HG02678 (cell line): Measurements from ENCODE around the gene CFAP57.

Source experiments
- ATAC-seq: cut with Tn5 transposase; IDR thresholded peaks from one replicate; pipeline ENCODE4 v1.9.1; 2021; ENCODE audit warnings: mild to moderate bottlenecking, moderate library complexity; ENCODE audit not compliant: unreplicated experiment

The CFAP57 gene

GRCh38 chr1:43252225-43252624, 80.1 kb downstream of the CFAP57 start:
- ATAC-seq: no peak

- no peak for ATAC-seq
Measured at GRCh38 chr1:43253173-43253572, 81.0 kb downstream of the CFAP57 start.

DNA sequence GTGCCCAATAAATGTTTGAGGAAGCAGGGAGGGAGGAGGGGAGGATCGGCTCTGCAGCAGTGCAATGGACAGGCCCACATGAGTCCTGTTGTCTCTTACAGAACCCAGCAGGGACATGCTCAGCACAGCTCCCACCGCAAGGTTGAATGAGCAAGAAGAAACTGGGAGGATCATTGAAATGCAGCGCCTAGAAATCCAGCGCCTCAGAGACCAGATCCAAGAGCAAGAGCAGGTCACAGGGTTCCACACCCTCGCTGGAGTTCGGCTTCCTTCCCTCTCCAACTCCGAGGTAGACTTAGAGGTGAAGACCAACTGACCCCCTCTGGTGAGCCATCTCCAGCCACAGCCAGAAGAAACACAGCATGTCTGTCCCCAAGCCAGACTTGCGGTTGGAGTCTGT, 81.7 kb downstream of the CFAP57 start:
- no peak for ATAC-seq

- ATAC-seq: no peak
Measured at GRCh38 chr1:43255438-43256210, 83.5 kb downstream of the CFAP57 start.

DNA sequence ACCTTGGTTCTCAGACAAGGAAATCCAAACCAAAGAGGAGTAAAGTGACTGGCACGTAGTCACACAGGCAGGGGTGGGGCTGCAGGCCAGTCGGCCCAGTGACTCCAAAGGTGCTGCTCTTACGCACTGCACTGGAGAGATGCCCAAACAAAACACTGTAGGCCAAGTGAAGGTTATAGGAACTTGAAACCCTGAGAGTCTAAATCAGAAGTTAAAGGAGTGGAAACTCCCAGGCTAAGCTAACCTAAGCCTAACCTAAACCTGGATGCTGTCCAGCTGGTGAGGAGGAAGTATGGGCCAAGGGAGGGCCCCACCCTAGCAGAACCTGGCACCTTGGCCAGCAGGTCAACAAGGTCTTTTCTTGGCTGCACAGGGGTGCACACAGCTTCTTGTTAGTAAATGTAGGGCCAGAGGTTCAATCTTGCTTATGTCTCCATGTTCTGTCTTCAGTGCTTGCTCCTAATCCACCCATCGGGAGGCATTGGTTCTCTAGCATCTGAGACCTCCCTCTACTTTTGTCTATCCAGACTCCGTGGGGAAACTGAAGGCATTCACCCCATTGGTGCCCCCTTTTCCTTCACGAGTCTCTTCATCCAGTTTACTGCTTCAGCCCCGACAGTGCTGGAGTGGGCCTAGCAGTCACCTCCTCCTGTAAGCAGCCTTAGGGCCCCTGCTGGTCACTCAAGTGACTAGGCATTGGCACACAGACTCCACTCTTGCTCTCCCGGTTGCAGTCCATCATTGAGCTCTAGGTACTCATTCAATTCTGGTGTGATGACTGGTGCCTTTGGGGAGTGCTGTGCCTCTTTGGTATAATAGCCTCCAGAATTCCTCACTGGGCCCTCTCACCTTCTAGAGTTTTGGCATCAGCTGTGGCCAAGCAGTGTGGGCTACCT, 84.8 kb downstream of the CFAP57 start:
- no peak for ATAC-seq

DNA sequence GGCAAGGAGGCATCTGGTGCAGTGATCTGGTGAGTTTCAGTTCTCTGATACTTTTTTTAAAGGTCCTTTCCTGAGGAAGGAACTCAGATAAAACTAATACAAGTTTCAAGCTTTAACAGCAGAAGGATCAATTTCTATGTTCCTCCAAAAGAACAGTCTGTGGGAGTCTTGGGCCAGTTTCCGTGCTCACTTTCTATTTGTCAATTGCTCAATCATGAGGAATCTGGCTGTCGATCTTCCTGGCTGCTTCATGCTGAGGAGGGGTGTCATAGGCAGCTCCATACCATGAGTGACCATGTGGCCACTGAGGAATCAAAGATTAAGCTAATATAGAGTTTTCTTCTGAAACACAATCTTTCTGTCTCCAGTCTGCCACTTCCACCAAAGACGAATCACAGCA, 86.2 kb downstream of the CFAP57 start:
- no peak for ATAC-seq

DNA sequence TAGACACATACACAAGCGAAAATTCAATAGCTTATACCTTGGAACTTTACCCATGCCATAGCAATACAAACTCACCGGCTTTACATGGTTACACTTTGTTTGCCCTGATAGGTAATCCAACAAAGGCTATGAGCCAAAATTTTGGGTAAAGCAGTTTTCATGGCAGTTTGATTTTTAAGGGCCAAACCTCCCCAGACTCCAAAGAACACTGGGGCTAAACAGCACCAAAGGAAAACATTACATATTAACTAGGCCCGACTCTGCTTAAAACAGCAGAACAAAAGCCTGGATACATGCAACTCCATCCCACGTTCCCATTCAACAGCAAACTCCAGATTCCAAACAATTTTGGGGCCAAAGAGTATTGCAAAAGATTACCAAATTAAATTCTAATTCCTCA, 93.3 kb downstream of the CFAP57 start:
- ATAC-seq: no peak

- no peak for ATAC-seq
Measured at GRCh38 chr1:43266881-43267280, 94.8 kb downstream of the CFAP57 start.

DNA sequence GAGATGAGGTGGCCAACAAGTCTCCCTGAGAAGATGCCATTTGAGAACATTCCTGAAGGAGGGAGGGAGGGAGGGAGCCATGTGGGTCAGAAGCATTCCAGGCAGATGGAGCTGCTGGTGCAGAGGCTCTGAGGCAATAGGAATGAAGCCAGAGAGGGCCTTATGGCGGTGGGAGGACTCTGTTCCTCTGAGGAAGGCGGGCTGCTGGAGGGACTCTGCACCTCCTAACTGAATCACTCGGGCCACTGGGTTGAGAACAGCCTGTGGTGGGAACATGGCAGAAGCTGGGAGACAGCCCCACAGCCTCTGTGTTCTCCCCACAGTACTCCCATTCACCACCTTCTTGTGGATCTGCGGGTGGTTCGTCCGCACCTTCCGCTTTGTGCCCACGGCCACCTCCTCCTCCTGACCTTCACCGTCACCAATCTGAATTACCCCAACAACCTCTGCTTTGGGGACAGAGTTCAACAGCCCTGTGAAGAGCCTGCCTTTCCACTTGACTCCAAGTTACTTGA, 95.2 kb downstream of the CFAP57 start:
- no peak for ATAC-seq

GRCh38 chr1:43267818-43268425, 95.8 kb downstream of the CFAP57 start:
- ATAC-seq: no peak

- ATAC-seq: no peak
Measured at GRCh38 chr1:43269627-43270375, 97.7 kb downstream of the CFAP57 start, which contains the start of gene TMEM125. Gene TMEM125 (plus strand): TSS chr1:43269983. CDS start chr1:43272723, 2,740 bp downstream.

DNA sequence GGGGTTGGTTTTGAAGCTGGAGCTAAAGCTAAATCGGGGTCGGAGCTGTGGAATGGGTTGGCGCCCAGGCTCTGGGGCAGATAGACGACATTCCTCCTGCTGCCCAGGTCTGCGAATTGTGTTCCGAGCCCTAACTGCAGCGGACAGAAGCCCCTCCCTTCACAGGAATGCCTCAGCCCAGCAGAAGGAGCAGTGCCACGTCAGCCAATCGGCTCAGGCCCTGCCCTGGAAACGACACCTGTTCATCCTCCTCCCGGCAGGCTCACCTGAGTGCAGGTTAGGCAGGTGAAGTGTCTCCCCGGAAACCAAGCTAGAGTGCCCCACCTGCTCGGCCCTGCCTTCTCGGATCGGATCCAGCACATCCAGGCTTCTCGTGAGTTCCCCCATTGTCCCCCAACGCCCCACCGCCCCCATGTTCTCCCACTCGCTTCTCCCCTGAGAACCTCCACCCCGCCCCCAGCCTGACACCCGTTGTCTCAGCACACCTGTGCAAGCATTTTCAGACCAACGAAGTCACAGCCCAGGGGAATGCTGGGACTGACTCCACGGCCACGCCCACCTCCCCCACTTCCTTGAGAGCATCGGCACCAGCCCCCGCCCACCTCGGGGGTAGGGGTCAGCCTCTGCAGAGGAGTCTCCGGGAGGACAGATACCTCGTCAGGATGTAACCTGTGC, 98.4 kb downstream of the CFAP57 start:
- no peak for ATAC-seq

GRCh38 chr1:43271186-43272118, 99.3 kb downstream of the CFAP57 start:
- no peak for ATAC-seq

DNA sequence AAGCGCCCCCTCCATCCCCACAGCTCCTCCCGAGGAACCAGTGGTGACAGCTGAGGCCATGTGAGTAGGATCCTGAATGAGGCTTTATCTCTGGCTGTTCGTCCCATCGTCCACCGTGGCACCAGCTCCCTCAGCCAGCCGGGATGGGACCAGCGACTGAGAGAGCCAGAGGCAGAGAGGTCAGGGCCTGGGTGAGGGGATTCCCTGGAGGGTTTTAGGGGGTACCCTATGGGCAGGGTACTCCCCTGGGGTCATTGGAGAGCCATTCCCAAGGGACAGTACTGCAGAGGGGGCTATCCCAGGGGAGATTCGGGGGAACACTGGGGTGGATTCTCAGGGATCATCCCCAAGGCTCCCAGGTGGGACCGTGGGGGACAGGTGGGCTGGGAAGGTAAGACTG, 100.0 kb downstream of the CFAP57 start:
- ATAC-seq: no peak

GRCh38 chr1:43272576-43273571, 100.7 kb downstream of the CFAP57 start:
- ATAC-seq: no peak

DNA sequence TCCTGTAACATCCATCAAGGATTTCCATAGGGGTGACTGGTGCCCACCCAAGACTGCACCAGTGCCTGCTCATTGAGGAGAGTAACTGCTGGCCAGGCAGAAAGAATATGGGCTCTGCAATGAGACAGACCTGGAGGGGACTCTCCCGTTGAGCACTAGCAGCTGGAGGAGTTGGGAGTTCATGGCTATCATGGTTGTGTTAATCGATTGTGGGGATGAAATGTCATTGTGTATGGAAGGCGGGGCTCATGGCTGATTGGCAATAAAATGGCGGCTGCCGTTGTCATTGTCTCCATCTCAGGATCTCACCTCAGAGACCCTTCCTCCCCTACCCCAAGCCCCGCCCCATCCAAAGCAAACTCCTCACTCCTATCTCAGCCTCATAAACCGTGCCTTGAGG, 101.6 kb downstream of the CFAP57 start:
- ATAC-seq: no peak

GRCh38 chr1:43274125-43274803, 102.1 kb downstream of the CFAP57 start:
- no peak for ATAC-seq
